SK-N-SH (cell line): ENCODE results near the gene STAM2. TPM values are rescaled to one million over a fixed set of nuclear protein-coding genes. Genes with fewer than 3 reads are reported as not detected.
"Not testable (repeated sequence)": the region's sequence is repeated elsewhere in the genome, so short reads cannot be mapped to it uniquely, and the experiment has no call there.

Experiments
- CTCF ChIA-PET: fragments of 300-600, 350-600 bp; formaldehyde crosslinking; extraction: SDS; loops from one replicate; lab custom pipeline; 2021; lab: Yijun Ruan, JAX
- POLR2A ChIA-PET: fragments of 350-600 bp; sonication (Branson Sonifier 250); formaldehyde crosslinking; extraction: SDS; loops from one replicate; lab custom pipeline; 2020; ENCODE audit warnings: antibody characterized with exemption, inconsistent platforms; lab: Yijun Ruan, JAX
- DNase-seq: peaks from one replicate; pipeline ENCODE4 v3.0.0; 2012
- H2AFZ ChIP-seq: fragments of 200-600 bp; sonication (generic); 2 replicates; pipeline ENCODE4 v1.8.1; 2016; ENCODE audit warnings: antibody characterized with exemption, mild to moderate bottlenecking, low read depth
- H3F3A ChIP-seq: fragments of 200-600 bp; sonication (generic); replicated peaks from 2 replicates; pipeline ENCODE3; 2016; ENCODE audit warnings: antibody characterized with exemption, mild to moderate bottlenecking; ENCODE audit not compliant: insufficient read depth
- H3K27ac ChIP-seq, 2 experiments: fragments of 200-500 bp in 1 of 2; fragments of 200-600 bp in 1 of 2; sonication (Bioruptor generic) in 1 of 2; sonication (generic), shearing (Covaris generic) in 1 of 2; 2 replicates each; pipeline versions ENCODE4 v1.5.1 to v1.6.1; 2014 to 2016; ENCODE audit warnings: low read depth in 2 of 2, inconsistent platforms in 1 of 2, low read length in 1 of 2, mild to moderate bottlenecking in 1 of 2, mixed read lengths in 1 of 2
- H3K27me3 ChIP-seq: fragments of 200-600 bp; sonication (generic), shearing (Covaris generic); 2 replicates; pipeline ENCODE4 v1.6.1; 2016; ENCODE audit warnings: mixed run types; ENCODE audit not compliant: insufficient read depth
- H3K36me3 ChIP-seq, 2 experiments: fragments of 200-500 bp in 1 of 2; fragments of 200-600 bp in 1 of 2; sonication (Bioruptor generic) in 1 of 2; sonication (generic) in 1 of 2; replicated peaks in 1 of 2; 2 replicates each; pipeline versions ENCODE3 to v1.5.1; 2014 to 2016; ENCODE audit warnings: low read length in 1 of 2, mild to moderate bottlenecking in 1 of 2; ENCODE audit not compliant: insufficient read depth in 2 of 2, control insufficient read depth in 1 of 2
- H3K4me1 ChIP-seq, 2 experiments: fragments of 200-500 bp in 1 of 2; fragments of 200-600 bp in 1 of 2; sonication (Bioruptor generic) in 1 of 2; sonication (generic), shearing (Covaris generic) in 1 of 2; 2 replicates each; pipeline versions ENCODE4 v1.5.1 to v1.6.1; 2014 to 2016; ENCODE audit warnings: low read depth in 1 of 2, low read length in 1 of 2, mixed run types in 1 of 2; ENCODE audit not compliant: insufficient read depth in 2 of 2, control insufficient read depth in 1 of 2
- H3K4me2 ChIP-seq: fragments of 200-600 bp; sonication (generic), shearing (Covaris generic); 2 replicates; pipeline ENCODE4 v1.6.1; 2017; ENCODE audit warnings: mixed run types
- H3K4me3 ChIP-seq, 2 experiments: fragments of 200-500 bp in 1 of 2; fragments of 200-600 bp in 1 of 2; sonication (Bioruptor generic) in 1 of 2; sonication (generic), shearing (Covaris generic) in 1 of 2; 2 replicates each; pipeline versions ENCODE4 v1.5.1 to v1.8.1; 2014 to 2016; ENCODE audit warnings: low read depth in 2 of 2, inconsistent platforms in 1 of 2, low read length in 1 of 2, mild to moderate bottlenecking in 1 of 2, mixed read lengths in 1 of 2, moderate library complexity in 1 of 2
- H3K79me2 ChIP-seq: fragments of 200-600 bp; sonication (generic); 2 replicates; pipeline ENCODE4 v1.8.1; 2017; ENCODE audit warnings: mild to moderate bottlenecking; ENCODE audit not compliant: insufficient read depth
- H3K9ac ChIP-seq: fragments of 200-600 bp; sonication (generic); 2 replicates; pipeline ENCODE4 v1.6.1; 2017; ENCODE audit warnings: mixed run types
- H3K9me2 ChIP-seq: fragments of 200-600 bp; sonication (generic); 2 replicates; pipeline ENCODE4 v1.6.1; 2017; ENCODE audit warnings: mixed run types
- H3K9me3 ChIP-seq: fragments of 200-600 bp; sonication (generic); 2 replicates; pipeline ENCODE4 v1.6.1; 2017; ENCODE audit warnings: mixed run types, mild to moderate bottlenecking, moderate library complexity
- H4K20me1 ChIP-seq: fragments of 200-600 bp; sonication (generic); 2 replicates; pipeline ENCODE4 v1.6.1; 2017; ENCODE audit warnings: mild to moderate bottlenecking, mixed run types; ENCODE audit not compliant: insufficient read depth
- CHD2 ChIP-seq: fragments of 150-350 bp; IDR thresholded peaks from 2 replicates; pipeline ENCODE4 v1.6.1; 2018; ENCODE audit warnings: low read length; ENCODE audit not compliant: partially characterized antibody
- FOSL2 ChIP-seq: IDR thresholded peaks from 2 replicates; pipeline ENCODE4 v1.4.0; 2012; ENCODE audit warnings: low read depth, mild to moderate bottlenecking, moderate library complexity, borderline replicate concordance
- FOXJ3 ChIP-seq: sonication (generic); formaldehyde crosslinking; IDR thresholded peaks from 2 replicates; pipeline ENCODE4 v1.5.1; 2020; ENCODE audit warnings: mild to moderate bottlenecking, missing genetic modification reagents
- GATA2 ChIP-seq: sonication (generic); formaldehyde crosslinking; IDR thresholded peaks from 2 replicates; pipeline ENCODE4 v1.5.0; 2020; ENCODE audit warnings: mild to moderate bottlenecking, missing genetic modification reagents
- MAX ChIP-seq: IDR thresholded peaks from 2 replicates; pipeline ENCODE4 v1.4.0; 2012; ENCODE audit warnings: low read depth
- MEF2A ChIP-seq: IDR thresholded peaks from 2 replicates; pipeline ENCODE4 v1.4.0; 2012; ENCODE audit warnings: low read depth, borderline replicate concordance
- NFIC ChIP-seq: IDR thresholded peaks from 2 replicates; pipeline ENCODE4 v1.4.0; 2012; ENCODE audit warnings: borderline replicate concordance
- NRF1 ChIP-seq: IDR thresholded peaks from 2 replicates; pipeline ENCODE4 v1.6.1; 2012; ENCODE audit warnings: low read depth, mild to moderate bottlenecking, low read length
- RFX5 ChIP-seq: IDR thresholded peaks from 2 replicates; pipeline ENCODE4 v1.6.1; 2012; ENCODE audit warnings: mild to moderate bottlenecking, improper control_type of control experiment, low read length
- SIN3A ChIP-seq: IDR thresholded peaks from 2 replicates; pipeline ENCODE4 v1.6.1; 2012; ENCODE audit warnings: low read depth, mild to moderate bottlenecking, low read length, moderate library complexity, borderline replicate concordance
- SMC3 ChIP-seq: IDR thresholded peaks from 2 replicates; pipeline ENCODE4 v1.6.1; 2012; ENCODE audit warnings: low read depth, low read length, improper control_type of control experiment
- USF2 ChIP-seq: fragments of 150-350 bp; IDR thresholded peaks from 2 replicates; pipeline ENCODE4 v1.6.1; 2017; ENCODE audit warnings: antibody characterized with exemption, low read length, low read depth, borderline replicate concordance
- ZBTB33 ChIP-seq: IDR thresholded peaks from 2 replicates; pipeline ENCODE4 v1.4.0; 2012; ENCODE audit warnings: low read depth, borderline replicate concordance
- WGBS: methylation state at CpG from one replicate; pipeline ENCODE4 v1.1.6; 2017; ENCODE audit warnings: low lambda C conversion rate; 5-methylcytosine and 5-hydroxymethylcytosine counted together
- polyA plus RNA-seq, 3 experiments: library from polyadenylated mRNA; depleted of rRNA; stranded (reverse); fragments of >200 nt; gene quantifications; 2 replicates each; pipeline ENCODE4 v1.2.3, GENCODE V29; 2012

STAM2 gene
- polyA plus RNA-seq, 1 of the 3 experiments (the other 2 are of a cell fraction): 6.9 TPM

- no peak overlapping the region for H3K4me3 ChIP-seq
- H4K20me1 ChIP-seq: peaks cover 47% of the 10 kb centered on the region
- no peaks in the 10 kb centered on the region for H3K36me3 ChIP-seq
- no peak overlapping the region for H3K4me2 ChIP-seq
- DNase-seq: no peak
- 99% methylated on average over 7 of the region's 7 CpGs for WGBS
- CTCF ChIA-PET: interaction anchor here (2.0 kb wide), 1 partner anchor 11 kb away, joined by 9 read pairs; the partner anchor contains the start of gene STAM2
- no peaks in the 10 kb centered on the region for H3K27me3 ChIP-seq
- H3F3A ChIP-seq: peaks cover 6% of the 10 kb centered on the region
- TF ChIP-seq FOXJ3 (no peak), SMC3 (no peak), ZBTB33 (no peak), FOSL2 (no peak), NFIC (no peak), GATA2 (no peak), MEF2A (no peak), USF2 (no peak), NRF1 (no peak), MAX (no peak), RFX5 (no peak), SIN3A (no peak), CHD2 (no peak)
- TF ChIP-seq, all 33 proteins: peak for 0
- Histone ChIP-seq H3K27ac (no peak overlapping the region), H3K9me2 (no peaks in the 10 kb centered on the region), H3K79me2 (peaks cover 89% of the 10 kb centered on the region), H3K4me1 (no peaks in the 10 kb centered on the region; a peak in 1 of 4 replicates), H3K9ac (no peak overlapping the region), H2AFZ (no peak overlapping the region), H3K9me3 (no peaks in the 10 kb centered on the region)
- POLR2A ChIA-PET: no interaction called here
Observed at GRCh38 chr2:152165306-152165705, 10.3 kb downstream of the STAM2 start.

GRCh38 chr2:152163669-152164068 is 11.9 kb downstream of the STAM2 start:
- WGBS: 85% methylated on average over 5 of the region's 5 CpGs
- DNase-seq, H3K9me2 ChIP-seq, H3K4me1 ChIP-seq, H3K9me3 ChIP-seq, H3K4me3 ChIP-seq, H3K9ac ChIP-seq, POLR2A ChIA-PET, H3K27ac ChIP-seq, CTCF ChIA-PET, H3K36me3 ChIP-seq, H3K27me3 ChIP-seq, H3K4me2 ChIP-seq, H2AFZ ChIP-seq, H3F3A ChIP-seq: not testable (repeated sequence)
- Histone ChIP-seq H3K79me2 (peaks cover 74% of the 10 kb centered on the region), H4K20me1 (peaks cover 42% of the 10 kb centered on the region)
